ENCODE data around the gene LRRC4B. TPM values are rescaled to one million over a fixed set of nuclear protein-coding genes. Genes with fewer than 3 reads are reported as not detected.

LRRC4B gene
- total and polyA plus RNA-seq, 2 of the 13 experiments (the other 11 are each of a cell fraction or from before 2014, with no cell fraction given) = not detected

DNA sequence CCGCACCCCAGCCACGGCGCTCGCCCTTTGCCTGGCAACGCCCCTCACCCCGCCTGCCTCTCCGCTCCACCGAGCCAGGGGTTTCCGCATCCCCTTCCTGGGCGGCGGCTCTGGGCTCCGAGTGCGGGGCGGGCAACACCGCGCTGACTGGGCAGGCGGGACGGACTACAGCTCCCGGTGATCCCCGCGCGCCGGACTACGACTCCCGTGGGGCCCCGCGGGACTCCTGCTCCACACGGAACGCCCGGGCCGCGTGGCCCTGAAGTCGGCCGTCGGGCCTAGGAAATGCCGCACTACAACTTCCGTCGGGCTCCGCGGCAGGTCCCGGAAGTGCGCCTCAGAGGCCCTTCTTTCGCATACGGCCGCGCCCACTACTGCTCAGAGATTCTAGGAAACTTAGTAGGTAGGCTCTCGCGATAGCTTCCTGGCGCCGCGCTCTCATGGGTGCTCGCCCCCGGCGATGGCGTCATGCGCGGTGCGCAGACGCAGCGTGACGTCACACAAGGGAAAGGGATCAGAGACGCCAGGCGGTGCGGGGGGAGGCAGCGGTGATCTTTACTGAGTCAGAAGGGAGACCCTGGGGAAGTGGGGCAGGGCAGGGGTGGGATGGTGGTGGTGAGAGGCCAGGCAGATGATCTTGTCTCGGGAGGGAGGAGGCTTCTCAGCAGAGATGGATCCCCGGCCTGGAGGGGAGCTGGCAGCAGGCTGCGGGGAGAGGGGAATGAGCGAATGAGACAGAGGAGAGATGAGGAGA is 57.0 kb downstream of the LRRC4B start, which contains the start of gene JOSD2 (continued):
- TF ChIP-seq ZNF446 (CRISPR knock-in tag; IDR thresholded peaks at IDR 0.05) (no peak), HCFC1 (IDR thresholded peaks at IDR 0.05; ENCODE audit: low read depth, low read length) (peak; percentile 88), ZNF501 (CRISPR knock-in tag; IDR thresholded peaks at IDR 0.05) (peak; percentile 39; the same call in 1 of the 2 replicates), THAP11 (CRISPR knock-in tag; IDR thresholded peaks at IDR 0.05) (peak; percentile 99), SP1 (IDR thresholded peaks at IDR 0.05) (no peak), SP1 (CRISPR knock-in tag; IDR thresholded peaks at IDR 0.05) (0 out of 2 replicates have a peak, but pooled peaks have one; percentile 30), ZNF101 (CRISPR knock-in tag; IDR thresholded peaks at IDR 0.05; ENCODE audit: borderline replicate concordance, low read depth) (no peak), ZNF850 (CRISPR knock-in tag; conservative IDR thresholded peaks at IDR 0.05) (no peak), NCOA1 (CRISPR knock-in tag; IDR thresholded peaks at IDR 0.05) (no peak), ZNF563 (CRISPR knock-in tag; IDR thresholded peaks at IDR 0.05) (0 out of 2 replicates have a peak, but pooled peaks have one; percentile 31), KLF13 (CRISPR knock-in tag; IDR thresholded peaks at IDR 0.05) (no peak), ATF2 (CRISPR knock-in tag; IDR thresholded peaks at IDR 0.05) (0 out of 2 replicates have a peak, but pooled peaks have one; percentile 43), RAD51 (IDR thresholded peaks at IDR 0.05; ENCODE audit: borderline replicate concordance) (no peak), KDM5A (IDR thresholded peaks at IDR 0.05; ENCODE audit: borderline replicate concordance, low read length) (no peak), IKZF4 (CRISPR knock-in tag; IDR thresholded peaks at IDR 0.05; ENCODE audit: borderline replicate concordance, low read depth, not compliant biosample characterization) (no peak), CBFB (CRISPR knock-in tag; IDR thresholded peaks at IDR 0.05) (no peak), FOXA1 (IDR thresholded peaks at IDR 0.05) (no peak), FOXA1 (CRISPR knock-in tag; IDR thresholded peaks at IDR 0.05) (no peak), PPARG (CRISPR knock-in tag; conservative IDR thresholded peaks at IDR 0.05) (no peak), GTF2F1 (IDR thresholded peaks at IDR 0.05; ENCODE audit: low read length) (no peak), CC2D1A (CRISPR knock-in tag; IDR thresholded peaks at IDR 0.05) (no peak), AKAP8 (CRISPR knock-in tag; IDR thresholded peaks at IDR 0.05) (no peak), ZNF496 (CRISPR knock-in tag; IDR thresholded peaks at IDR 0.05; ENCODE audit: insufficient replicate concordance) (no peak), STAT6 (CRISPR knock-in tag; IDR thresholded peaks at IDR 0.05; ENCODE audit: borderline replicate concordance) (no peak), ZNF326 (CRISPR knock-in tag; IDR thresholded peaks at IDR 0.05; ENCODE audit: borderline replicate concordance) (no peak), PHF21A (CRISPR knock-in tag; IDR thresholded peaks at IDR 0.05) (0 out of 2 replicates have a peak, but pooled peaks have one; percentile 39)
- TF ChIP-seq, protein P1, sequence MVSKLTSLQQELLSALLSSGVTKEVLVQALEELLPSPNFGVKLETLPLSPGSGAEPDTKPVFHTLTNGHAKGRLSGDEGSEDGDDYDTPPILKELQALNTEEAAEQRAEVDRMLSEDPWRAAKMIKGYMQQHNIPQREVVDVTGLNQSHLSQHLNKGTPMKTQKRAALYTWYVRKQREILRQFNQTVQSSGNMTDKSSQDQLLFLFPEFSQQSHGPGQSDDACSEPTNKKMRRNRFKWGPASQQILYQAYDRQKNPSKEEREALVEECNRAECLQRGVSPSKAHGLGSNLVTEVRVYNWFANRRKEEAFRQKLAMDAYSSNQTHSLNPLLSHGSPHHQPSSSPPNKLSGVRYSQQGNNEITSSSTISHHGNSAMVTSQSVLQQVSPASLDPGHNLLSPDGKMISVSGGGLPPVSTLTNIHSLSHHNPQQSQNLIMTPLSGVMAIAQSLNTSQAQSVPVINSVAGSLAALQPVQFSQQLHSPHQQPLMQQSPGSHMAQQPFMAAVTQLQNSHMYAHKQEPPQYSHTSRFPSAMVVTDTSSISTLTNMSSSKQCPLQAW (CRISPR knock-in tag; IDR thresholded peaks at IDR 0.05) = 0 out of 2 replicates have a peak, but pooled peaks have one; percentile 28

All from HepG2 (cell line).